Keratinocyte (primary cell): ENCODE data around the gene RENBP. TPM values are rescaled to one million over a fixed set of nuclear protein-coding genes. Genes with fewer than 3 reads are reported as not detected.

ENCODE experiments used
- DNase-seq: peaks from one replicate; pipeline ENCODE4 v3.0.0-alpha.2; 2011; ENCODE audit warnings: low read depth, missing footprints, low spot score
- FAIRE-seq: peaks from 2 replicates; lab custom pipeline; 2011; peaks lifted over from hg19 to GRCh38; lab: Jason Lieb, UNC
- H2AFZ ChIP-seq: 2 replicates; pipeline ENCODE4 v1.6.0; 2012; ENCODE audit warnings: low read length, control low read depth, inconsistent platforms; ENCODE audit not compliant: control insufficient read depth
- H3K27ac ChIP-seq: 2 replicates; pipeline ENCODE4 v1.5.1; 2011; ENCODE audit warnings: low read length; ENCODE audit not compliant: control insufficient read depth, insufficient read depth
- H3K27me3 ChIP-seq: 3 replicates; pipeline ENCODE4 v1.6.0; 2011; ENCODE audit warnings: low read length; ENCODE audit not compliant: control insufficient read depth, insufficient read depth; ENCODE audit errors: extremely low read depth
- H3K36me3 ChIP-seq, 2 experiments: 2 replicates in 1 of 2; 3 replicates in 1 of 2; pipeline ENCODE4 v1.5.1; 2011; ENCODE audit warnings: low read length in 2 of 2, mild to moderate bottlenecking in 1 of 2; ENCODE audit not compliant: control insufficient read depth in 2 of 2, insufficient read depth in 2 of 2; ENCODE audit errors: extremely low read depth in 1 of 2
- H3K4me1 ChIP-seq: 3 replicates; pipeline ENCODE4 v1.5.1; 2011; ENCODE audit warnings: low read length; ENCODE audit not compliant: control insufficient read depth, insufficient read depth; ENCODE audit errors: extremely low read depth
- H3K4me2 ChIP-seq: 3 replicates; pipeline ENCODE4 v1.6.0; 2011; ENCODE audit warnings: low read depth, low read length; ENCODE audit not compliant: control insufficient read depth, insufficient read depth; ENCODE audit errors: extremely low read depth
- H3K4me3 ChIP-seq, 3 experiments: fragments of 200-600 bp in 1 of 3; sonication (generic) in 1 of 3; 2 replicates in 2 of 3; 3 replicates in 1 of 3; pipeline ENCODE4 v1.5.1; 2011 to 2016; ENCODE audit warnings: low read length in 3 of 3, mild to moderate bottlenecking in 3 of 3, control low read depth in 2 of 3, inconsistent platforms in 1 of 3, low read depth in 1 of 3, mixed read lengths in 1 of 3, mixed run types in 1 of 3, moderate library complexity in 1 of 3; ENCODE audit not compliant: control insufficient read depth in 2 of 3, insufficient read depth in 2 of 3; ENCODE audit errors: extremely low read depth in 1 of 3
- H3K79me2 ChIP-seq: 2 replicates; pipeline ENCODE4 v1.6.0; 2012; ENCODE audit warnings: low read length; ENCODE audit not compliant: control insufficient read depth, insufficient read depth
- H3K9ac ChIP-seq: 3 replicates; pipeline ENCODE4 v1.6.0; 2011; ENCODE audit warnings: low read length; ENCODE audit not compliant: control insufficient read depth, insufficient read depth; ENCODE audit errors: extremely low read depth
- H3K9me1 ChIP-seq: 3 replicates; pipeline ENCODE4 v1.6.0; 2011; ENCODE audit warnings: low read length; ENCODE audit not compliant: control insufficient read depth, insufficient read depth; ENCODE audit errors: extremely low read depth
- H3K9me3 ChIP-seq: 2 replicates; pipeline ENCODE4 v1.5.1; 2012; ENCODE audit warnings: low read depth, low read length; ENCODE audit not compliant: control insufficient read depth
- H4K20me1 ChIP-seq: 3 replicates; pipeline ENCODE4 v1.6.0; 2011; ENCODE audit warnings: low read length; ENCODE audit not compliant: control insufficient read depth, insufficient read depth; ENCODE audit errors: extremely low read depth
- EZH2 ChIP-seq: IDR thresholded peaks from one replicate; pipeline ENCODE4 v1.6.1; 2012; ENCODE audit warnings: inconsistent platforms, mild to moderate bottlenecking, low read length, moderate library complexity
- dilution Hi-C: fragments of 300-500 bp; cut with MboI; formaldehyde crosslinking; loops from one replicate; pipeline ENCODE4 v1.7.0; 2020; ENCODE audit warnings: low sequenced_read_pairs; ENCODE audit not compliant: extremely low pct_ligation_motif_present
- polyA plus RNA-seq, 5 experiments: library from polyadenylated mRNA; depleted of rRNA in 3 of 5; stranded (reverse) in 3 of 5; stranded (forward) in 1 of 5; unstranded in 1 of 5; fragments of >200 nt; gene quantifications; 1 replicate in 1 of 5; 2 replicates in 3 of 5; 3 replicates in 1 of 5; pipeline versions ENCODE4 v1.2.1 to v1.2.3, GENCODE V29; 2011 to 2012; ENCODE audit warnings: missing spikeins in 2 of 5, low read depth in 1 of 5, low replicate concordance in 1 of 5
- TF ChIP-seq, protein P1 (sequence below), 3 experiments: IDR thresholded peaks in 1 of 3; conservative IDR thresholded peaks in 1 of 3; optimal IDR thresholded peaks in 1 of 3; 2 replicates in 2 of 3; 3 replicates in 1 of 3; pipeline versions ENCODE3 to v1.5.1; 2011; ENCODE audit warnings: low read length in 3 of 3, mild to moderate bottlenecking in 3 of 3, moderate library complexity in 2 of 3, control low read depth in 1 of 3, inconsistent platforms in 1 of 3; ENCODE audit not compliant: insufficient read depth in 2 of 3; ENCODE audit errors: extremely low read depth in 1 of 3

The RENBP gene
- polyA plus RNA-seq, 1 donor (not counting 4 experiments of a cell fraction or from before 2014, with no cell fraction given) = 0.16 TPM

DNA sequence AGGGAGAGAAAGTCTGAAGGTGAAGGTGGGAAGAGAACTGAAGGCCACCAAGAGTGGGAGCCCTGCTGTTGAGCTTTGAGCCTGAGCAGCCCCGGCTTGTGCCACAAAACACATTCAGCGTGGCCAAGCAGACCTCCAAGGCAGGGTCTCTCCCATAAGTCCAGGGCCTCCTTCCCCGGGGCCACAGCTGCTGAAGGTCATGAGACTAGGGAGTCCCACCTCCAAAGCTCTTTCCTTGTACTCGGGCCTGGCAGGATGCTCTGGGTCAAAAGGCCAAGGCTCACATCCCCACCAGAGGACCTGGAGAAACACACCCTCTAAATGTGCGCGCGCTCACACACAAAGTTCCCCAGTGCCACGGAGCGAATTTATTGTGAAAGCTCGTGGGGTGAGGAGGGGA, 14.9 kb downstream of the RENBP start:
- H3K9ac ChIP-seq = no peak overlapping the region
- no peak for TF ChIP-seq EZH2
- TF ChIP-seq, protein P1, sequence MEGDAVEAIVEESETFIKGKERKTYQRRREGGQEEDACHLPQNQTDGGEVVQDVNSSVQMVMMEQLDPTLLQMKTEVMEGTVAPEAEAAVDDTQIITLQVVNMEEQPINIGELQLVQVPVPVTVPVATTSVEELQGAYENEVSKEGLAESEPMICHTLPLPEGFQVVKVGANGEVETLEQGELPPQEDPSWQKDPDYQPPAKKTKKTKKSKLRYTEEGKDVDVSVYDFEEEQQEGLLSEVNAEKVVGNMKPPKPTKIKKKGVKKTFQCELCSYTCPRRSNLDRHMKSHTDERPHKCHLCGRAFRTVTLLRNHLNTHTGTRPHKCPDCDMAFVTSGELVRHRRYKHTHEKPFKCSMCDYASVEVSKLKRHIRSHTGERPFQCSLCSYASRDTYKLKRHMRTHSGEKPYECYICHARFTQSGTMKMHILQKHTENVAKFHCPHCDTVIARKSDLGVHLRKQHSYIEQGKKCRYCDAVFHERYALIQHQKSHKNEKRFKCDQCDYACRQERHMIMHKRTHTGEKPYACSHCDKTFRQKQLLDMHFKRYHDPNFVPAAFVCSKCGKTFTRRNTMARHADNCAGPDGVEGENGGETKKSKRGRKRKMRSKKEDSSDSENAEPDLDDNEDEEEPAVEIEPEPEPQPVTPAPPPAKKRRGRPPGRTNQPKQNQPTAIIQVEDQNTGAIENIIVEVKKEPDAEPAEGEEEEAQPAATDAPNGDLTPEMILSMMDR (optimal IDR thresholded peaks at IDR 0.05 in 1 of 3, IDR thresholded peaks at IDR 0.05 in 1 of 3, conservative IDR thresholded peaks at IDR 0.05 in 1 of 3; ENCODE audit: extremely low read depth in 1 of 3, insufficient read depth in 2 of 3, low read length in 3 of 3) = no peak
- H3K79me2 ChIP-seq = peaks cover 26% of the 10 kb centered on the region
- H3K4me1 ChIP-seq = peaks cover 14% of the 10 kb centered on the region
- no peaks in the 10 kb centered on the region for H4K20me1 ChIP-seq
- no peak overlapping the region for H2AFZ ChIP-seq
- no peak overlapping the region for H3K4me2 ChIP-seq
- H3K4me3 ChIP-seq = no peak overlapping the region
- no peak for DNase-seq
- no peak overlapping the region for H3K27ac ChIP-seq
- peaks cover 6 to 9% of the 10 kb centered on the region in 2 experiments for H3K36me3 ChIP-seq
- no peaks in the 10 kb centered on the region for H3K27me3 ChIP-seq
- H3K9me1 ChIP-seq = no peaks in the 10 kb centered on the region
- H3K9me3 ChIP-seq = no peaks in the 10 kb centered on the region
- dilution Hi-C loops = no loop called here
- no peak for FAIRE-seq

DNA sequence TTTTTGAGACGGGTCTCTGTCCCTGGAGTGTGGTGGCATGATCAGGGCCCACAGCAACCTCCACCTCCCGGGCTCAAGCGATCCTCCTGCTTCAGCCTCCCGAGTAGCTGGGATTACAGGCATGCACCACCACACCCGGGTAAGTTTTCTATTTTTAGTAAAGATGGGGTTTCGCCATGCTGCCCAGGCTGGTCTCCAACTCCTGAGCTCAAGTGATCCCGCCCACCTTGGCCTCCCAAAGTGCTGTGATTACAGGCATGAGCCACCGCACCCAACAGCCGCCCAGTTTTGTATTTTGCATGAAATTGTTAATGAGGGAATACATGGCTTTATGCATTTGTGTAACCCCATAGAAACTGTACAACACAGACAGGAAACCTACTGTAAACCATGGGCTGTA, 15.6 kb downstream of the RENBP start:
- DNase-seq (no peak), FAIRE-seq (no peak)
- no peaks in the 10 kb centered on the region for H3K9me1 ChIP-seq
- H3K9me3 ChIP-seq = no peaks in the 10 kb centered on the region
- H3K79me2 ChIP-seq = peaks cover 18% of the 10 kb centered on the region
- H3K4me3 ChIP-seq = no peak overlapping the region
- peaks cover 12% of the 10 kb centered on the region for H3K4me1 ChIP-seq
- no peak for TF ChIP-seq EZH2
- TF ChIP-seq, protein P1 (optimal IDR thresholded peaks at IDR 0.05 in 1 of 3, IDR thresholded peaks at IDR 0.05 in 1 of 3, conservative IDR thresholded peaks at IDR 0.05 in 1 of 3; ENCODE audit: extremely low read depth in 1 of 3, insufficient read depth in 2 of 3, low read length in 3 of 3) = no peak
- H3K27me3 ChIP-seq = no peaks in the 10 kb centered on the region
- dilution Hi-C loops = no loop called here
- H3K36me3 ChIP-seq = peaks cover 6 to 9% of the 10 kb centered on the region in 2 experiments
- H3K4me2 ChIP-seq = no peak overlapping the region
- H4K20me1 ChIP-seq = no peaks in the 10 kb centered on the region
- H3K27ac ChIP-seq = peak overlapping the region; percentile 14
- H2AFZ ChIP-seq = no peak overlapping the region
- no peak overlapping the region for H3K9ac ChIP-seq
